ENCODE results near the gene ANGPTL5. TPM values are rescaled to one million over a fixed set of nuclear protein-coding genes. Genes with fewer than 3 reads are reported as not detected.
A peak's percentile ranks its signal among the peaks of the same experiment; 100 is the strongest.

ANGPTL5 gene
- total RNA-seq, 2 donors from 2014 or later: 0.57 TPM; not detected in 1

DNA sequence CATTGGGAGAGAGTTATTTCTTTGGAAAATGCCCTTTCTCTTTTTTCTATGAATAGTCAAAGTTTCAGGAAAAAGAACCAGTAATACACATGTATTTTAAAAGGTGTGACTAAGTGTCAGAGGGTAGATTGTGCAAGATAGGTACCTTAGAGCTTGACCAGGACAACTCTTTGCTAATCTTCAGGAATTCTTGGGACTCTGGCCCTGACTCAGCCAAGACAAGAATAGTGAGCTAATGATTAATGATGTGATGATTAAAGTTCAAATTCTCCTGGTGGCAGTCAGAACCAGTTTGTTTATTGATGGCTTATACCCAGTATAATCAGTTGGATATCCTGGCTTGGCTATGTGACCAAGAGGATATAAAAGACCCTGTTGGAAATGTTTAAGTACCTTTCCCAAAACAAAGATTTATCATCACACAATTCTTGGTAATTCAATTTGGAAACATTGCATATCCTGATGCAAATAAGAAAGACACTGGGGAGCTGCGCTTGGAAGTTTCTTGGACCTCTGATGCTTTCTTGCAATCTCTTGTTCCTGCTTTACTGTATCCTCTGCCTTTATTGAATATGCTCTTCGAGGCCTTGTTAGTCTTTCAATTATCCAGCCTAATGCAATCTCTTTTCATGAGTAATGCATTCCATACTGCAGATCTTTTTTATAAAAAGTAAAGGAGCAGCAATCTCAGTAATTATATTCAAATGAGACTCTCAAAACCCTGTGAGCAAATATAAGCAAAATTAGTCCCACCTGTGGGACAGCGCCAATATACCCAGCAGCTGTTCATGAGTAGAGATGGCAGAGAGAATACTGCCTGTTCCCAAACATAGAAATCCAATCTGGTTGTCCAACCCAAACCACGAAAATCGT lies 49.5 kb downstream of the ANGPTL5 start:
- Histone ChIP-seq H3K4me1 (replicated peaks) (no peaks in the 10 kb centered on the region), H3K27me3 (replicated peaks; ENCODE audit: insufficient read depth) (no peaks in the 10 kb centered on the region), H3K4me3 (no peak overlapping the region), H3K36me3 (no peaks in the 10 kb centered on the region), H3K9me3 (no peaks in the 10 kb centered on the region), H3K27ac (no peak overlapping the region)
- TF ChIP-seq, protein P1, sequence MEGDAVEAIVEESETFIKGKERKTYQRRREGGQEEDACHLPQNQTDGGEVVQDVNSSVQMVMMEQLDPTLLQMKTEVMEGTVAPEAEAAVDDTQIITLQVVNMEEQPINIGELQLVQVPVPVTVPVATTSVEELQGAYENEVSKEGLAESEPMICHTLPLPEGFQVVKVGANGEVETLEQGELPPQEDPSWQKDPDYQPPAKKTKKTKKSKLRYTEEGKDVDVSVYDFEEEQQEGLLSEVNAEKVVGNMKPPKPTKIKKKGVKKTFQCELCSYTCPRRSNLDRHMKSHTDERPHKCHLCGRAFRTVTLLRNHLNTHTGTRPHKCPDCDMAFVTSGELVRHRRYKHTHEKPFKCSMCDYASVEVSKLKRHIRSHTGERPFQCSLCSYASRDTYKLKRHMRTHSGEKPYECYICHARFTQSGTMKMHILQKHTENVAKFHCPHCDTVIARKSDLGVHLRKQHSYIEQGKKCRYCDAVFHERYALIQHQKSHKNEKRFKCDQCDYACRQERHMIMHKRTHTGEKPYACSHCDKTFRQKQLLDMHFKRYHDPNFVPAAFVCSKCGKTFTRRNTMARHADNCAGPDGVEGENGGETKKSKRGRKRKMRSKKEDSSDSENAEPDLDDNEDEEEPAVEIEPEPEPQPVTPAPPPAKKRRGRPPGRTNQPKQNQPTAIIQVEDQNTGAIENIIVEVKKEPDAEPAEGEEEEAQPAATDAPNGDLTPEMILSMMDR (IDR thresholded peaks at IDR 0.05): no peak
- TF ChIP-seq POLR2AphosphoS5 (IDR thresholded peaks at IDR 0.05): no peak
- TF ChIP-seq POLR2A (IDR thresholded peaks at IDR 0.05): no peak
- 81% methylated on average over 5 of the region's 5 CpGs for WGBS
- intact Hi-C loops (cut with DNase I): loop anchor here (10.0 kb wide), 2 partner anchors 408 to 458 kb away; no protein-coding TSS in a partner anchor
- no peak for DNase-seq (ENCODE audit: low spot score)

DNA sequence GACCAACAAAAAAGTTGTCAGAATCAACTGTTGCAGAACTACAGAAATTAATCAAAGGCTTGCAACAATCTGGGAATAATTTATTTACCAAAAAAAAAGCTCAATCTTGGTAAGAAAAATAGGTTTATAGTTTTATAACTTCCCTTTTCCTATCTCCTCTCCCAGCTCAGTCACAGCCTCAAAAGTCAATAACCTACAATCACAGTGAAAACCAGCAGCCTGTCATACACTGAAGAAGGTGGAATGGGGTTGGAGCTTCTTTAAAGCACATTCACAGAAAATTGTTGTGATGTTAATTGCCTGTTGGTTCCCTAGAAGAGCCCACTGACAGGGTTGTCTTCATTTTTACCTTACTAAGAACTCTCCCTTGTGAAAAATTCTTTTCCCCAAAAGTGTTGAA lies 52.2 kb downstream of the ANGPTL5 start:
- Histone ChIP-seq H3K36me3 (no peaks in the 10 kb centered on the region), H3K27ac (no peak overlapping the region), H3K27me3 (replicated peaks; ENCODE audit: insufficient read depth) (no peaks in the 10 kb centered on the region), H3K4me3 (no peak overlapping the region), H3K9me3 (no peaks in the 10 kb centered on the region), H3K4me1 (replicated peaks) (no peaks in the 10 kb centered on the region)
- intact Hi-C loops (cut with DNase I): loop anchor here (5.0 to 10.0 kb wide), 3 partner anchors 53 to 461 kb away; partner anchors contain the start of genes ANGPTL5 and CEP126
- DNase-seq (ENCODE audit: low spot score): no peak
- TF ChIP-seq POLR2AphosphoS5 (IDR thresholded peaks at IDR 0.05) (no peak), POLR2A (IDR thresholded peaks at IDR 0.05) (no peak)
- TF ChIP-seq, protein P1 (IDR thresholded peaks at IDR 0.05): no peak

DNA sequence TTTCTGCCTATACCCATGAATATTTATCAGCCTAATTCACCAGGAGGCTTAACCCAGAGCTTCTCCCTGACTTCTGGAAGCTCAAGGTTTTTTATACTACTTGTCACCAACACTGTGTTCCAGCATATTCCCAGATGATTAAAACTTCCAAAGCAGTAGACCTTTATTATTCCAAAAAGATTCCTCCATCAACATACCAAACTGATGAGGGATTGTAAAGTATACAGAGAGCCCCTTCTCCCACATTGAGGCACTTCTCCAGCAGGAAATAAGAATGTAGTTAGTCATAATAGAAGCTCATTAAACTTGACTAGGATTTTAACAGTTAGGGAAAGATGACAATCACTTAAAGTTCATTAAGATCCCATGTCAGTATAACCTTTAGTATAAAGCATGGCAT lies 53.0 kb downstream of the ANGPTL5 start:
- no peak for TF ChIP-seq POLR2A (IDR thresholded peaks at IDR 0.05)
- no peak for TF ChIP-seq POLR2AphosphoS5 (IDR thresholded peaks at IDR 0.05)
- TF ChIP-seq, protein P1 (IDR thresholded peaks at IDR 0.05): no peak
- intact Hi-C loops (cut with DNase I): loop anchor here (2.0 to 10.0 kb wide), 4 partner anchors 54 to 461 kb away; partner anchors contain the start of genes ANGPTL5 and CEP126
- Histone ChIP-seq H3K9me3 (no peaks in the 10 kb centered on the region), H3K27me3 (replicated peaks; ENCODE audit: insufficient read depth) (no peaks in the 10 kb centered on the region), H3K4me3 (no peak overlapping the region), H3K4me1 (replicated peaks) (no peaks in the 10 kb centered on the region), H3K27ac (no peak overlapping the region), H3K36me3 (no peaks in the 10 kb centered on the region)
- no peak for DNase-seq (ENCODE audit: low spot score)

DNA sequence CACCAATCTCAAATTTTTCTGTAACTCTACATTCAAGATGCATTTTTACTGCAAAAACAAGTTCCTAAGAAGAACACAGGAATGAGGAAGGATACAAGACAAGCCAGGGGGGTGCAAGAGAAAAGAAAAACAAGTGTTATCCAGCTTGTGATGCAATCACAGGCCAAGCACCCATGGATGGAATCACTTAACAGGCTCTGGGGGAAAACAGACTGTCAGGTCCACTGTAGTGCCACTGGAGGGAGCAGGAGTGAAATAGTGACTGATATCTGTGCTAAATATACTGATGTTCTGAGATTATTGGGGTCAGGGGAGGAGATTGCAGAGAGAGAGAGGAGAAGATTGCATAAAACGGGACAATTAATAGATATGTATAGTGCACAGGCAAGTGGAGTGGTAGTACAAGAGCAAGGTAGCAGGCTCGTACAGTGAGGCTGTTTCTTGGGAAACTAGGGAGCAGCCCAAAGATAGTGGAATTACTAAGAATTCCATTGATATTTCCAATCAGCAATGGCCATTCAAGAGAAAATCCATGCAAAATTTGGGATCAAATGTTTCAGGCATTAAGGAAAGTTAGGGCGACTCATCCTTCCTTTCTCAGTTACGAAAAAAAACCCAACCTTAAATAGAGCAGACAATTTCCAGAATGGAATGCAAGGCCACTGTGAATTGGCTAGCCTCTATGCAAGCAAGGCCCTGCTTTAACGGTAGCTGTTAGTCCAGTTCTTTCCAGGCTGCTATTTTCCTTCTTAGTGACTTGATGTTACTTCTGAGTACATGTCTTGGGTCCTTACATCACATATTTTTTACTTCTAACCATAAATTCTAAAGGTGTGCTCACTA lies 53.7 kb downstream of the ANGPTL5 start:
- DNase-seq (ENCODE audit: low spot score): no peak
- Histone ChIP-seq H3K27me3 (replicated peaks; ENCODE audit: insufficient read depth) (no peaks in the 10 kb centered on the region), H3K27ac (no peak overlapping the region), H3K4me1 (replicated peaks) (no peaks in the 10 kb centered on the region), H3K4me3 (no peak overlapping the region), H3K9me3 (no peaks in the 10 kb centered on the region), H3K36me3 (no peaks in the 10 kb centered on the region)
- TF ChIP-seq, protein P1 (IDR thresholded peaks at IDR 0.05): peak in 1 of 4 experiments; percentile 19
- TF ChIP-seq POLR2AphosphoS5 (IDR thresholded peaks at IDR 0.05): no peak
- TF ChIP-seq POLR2A (IDR thresholded peaks at IDR 0.05): no peak
- intact Hi-C loops (cut with DNase I): loop anchor here (2.0 to 10.0 kb wide), 4 partner anchors 55 to 462 kb away; partner anchors contain the start of genes ANGPTL5 and CEP126
- 69% methylated on average over 5 of the region's 5 CpGs for WGBS

All from prostate gland (tissue), 2 donors.